Esophagus muscularis mucosa (tissue), 4 donors: Measurements from ENCODE around the gene SELL.

Source experiments
- EP300 ChIP-seq: sonication (generic); formaldehyde crosslinking; IDR thresholded peaks from one replicate; pipeline ENCODE4 v1.6.1; 2017; ENCODE audit warnings: antibody characterized with exemption
- POLR2A ChIP-seq: fragments of 450-650 bp; IDR thresholded peaks from one replicate; pipeline ENCODE4 v1.6.1; 2017; ENCODE audit warnings: antibody characterized with exemption, moderate library complexity, mild to moderate bottlenecking, low read depth
- POLR2AphosphoS5 ChIP-seq, 2 donors: sonication (generic); formaldehyde crosslinking; IDR thresholded peaks; one replicate each; pipeline ENCODE4 v1.6.1; 2017; ENCODE audit warnings: antibody characterized with exemption in 2 of 2
- TF ChIP-seq, protein P1 (sequence below), 3 experiments: fragments of 200-600 bp in 2 of 3; fragments of 450-650 bp in 1 of 3; sonication (generic) in 2 of 3; IDR thresholded peaks; one replicate each; pipeline ENCODE4 v1.5.1; 2017 to 2019; ENCODE audit warnings: antibody characterized with exemption in 3 of 3, mild to moderate bottlenecking in 2 of 3, moderate library complexity in 1 of 3

DNA sequence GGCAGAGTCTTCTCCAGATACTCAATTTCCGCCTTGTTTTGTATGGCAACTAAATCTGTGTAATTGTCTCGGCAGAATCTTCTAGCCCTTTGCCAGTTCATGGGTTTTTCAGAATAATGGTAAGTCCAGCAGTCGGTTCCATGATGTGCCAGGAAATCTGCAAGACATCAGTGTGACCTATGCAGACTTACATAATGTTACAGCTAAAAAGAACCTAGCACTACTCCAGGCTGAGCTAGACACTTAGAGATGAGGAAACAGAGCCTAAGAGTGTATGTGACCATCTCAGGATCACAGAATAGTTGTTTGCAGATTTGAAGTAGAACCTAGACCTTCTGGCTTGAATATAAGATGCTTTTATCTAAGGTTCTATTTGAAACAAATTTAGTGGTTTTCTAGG is 2.8 kb downstream of the SELL start:
- TF ChIP-seq POLR2A (no peak), EP300 (no peak), POLR2AphosphoS5 (IDR thresholded peaks at IDR 0.05) (no peak)
- TF ChIP-seq, protein P1, sequence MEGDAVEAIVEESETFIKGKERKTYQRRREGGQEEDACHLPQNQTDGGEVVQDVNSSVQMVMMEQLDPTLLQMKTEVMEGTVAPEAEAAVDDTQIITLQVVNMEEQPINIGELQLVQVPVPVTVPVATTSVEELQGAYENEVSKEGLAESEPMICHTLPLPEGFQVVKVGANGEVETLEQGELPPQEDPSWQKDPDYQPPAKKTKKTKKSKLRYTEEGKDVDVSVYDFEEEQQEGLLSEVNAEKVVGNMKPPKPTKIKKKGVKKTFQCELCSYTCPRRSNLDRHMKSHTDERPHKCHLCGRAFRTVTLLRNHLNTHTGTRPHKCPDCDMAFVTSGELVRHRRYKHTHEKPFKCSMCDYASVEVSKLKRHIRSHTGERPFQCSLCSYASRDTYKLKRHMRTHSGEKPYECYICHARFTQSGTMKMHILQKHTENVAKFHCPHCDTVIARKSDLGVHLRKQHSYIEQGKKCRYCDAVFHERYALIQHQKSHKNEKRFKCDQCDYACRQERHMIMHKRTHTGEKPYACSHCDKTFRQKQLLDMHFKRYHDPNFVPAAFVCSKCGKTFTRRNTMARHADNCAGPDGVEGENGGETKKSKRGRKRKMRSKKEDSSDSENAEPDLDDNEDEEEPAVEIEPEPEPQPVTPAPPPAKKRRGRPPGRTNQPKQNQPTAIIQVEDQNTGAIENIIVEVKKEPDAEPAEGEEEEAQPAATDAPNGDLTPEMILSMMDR (IDR thresholded peaks at IDR 0.05) = no peak
